ENCODE results near the gene FLRT3. TPM values are rescaled to one million over a fixed set of nuclear protein-coding genes. Genes with fewer than 3 reads are reported as not detected.

The FLRT3 gene
- total and polyA plus RNA-seq, 10 of the 15 experiments (the other 5 are each of a cell fraction or from before 2014, with no cell fraction given) = 0.06 to 1.9 (median 0.29) TPM

DNA sequence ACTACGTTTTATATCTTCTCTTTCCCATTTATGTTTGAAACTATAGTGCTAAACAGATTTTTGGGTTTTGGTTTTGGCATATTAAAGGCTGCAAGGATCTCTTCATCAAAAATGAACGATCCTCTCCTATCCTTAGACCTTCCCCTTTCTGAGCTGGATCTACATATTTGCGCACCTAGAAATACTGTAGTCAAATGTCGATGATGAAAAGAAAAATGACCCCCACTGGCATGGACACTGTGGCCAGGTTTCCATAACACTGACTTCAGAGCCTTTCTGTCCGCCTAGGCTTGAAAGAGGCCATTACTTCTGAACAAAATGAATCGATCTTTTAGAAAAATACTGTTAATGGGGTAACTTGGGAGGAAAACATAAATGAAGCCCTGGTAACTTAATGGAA is 5.8 kb downstream of the FLRT3 start:
- 31% methylated on average over 6 of the region's 6 CpGs for WGBS (ENCODE audit: insufficient coverage, insufficient replicate concordance, low lambda C conversion rate, missing lambda C conversion rate)
- H3K27me3 ChIP-seq (replicated peaks in 1 of 2; ENCODE audit: control insufficient read depth in 2 of 2, insufficient read depth in 2 of 2, low read length in 1 of 2) = no peaks in the 10 kb centered on the region
- BruUV-seq (replicated peaks) = no TSS peak
- ChIA-PET RAD21 (ENCODE audit: unreplicated experiment) (interaction anchor here (0.6 kb wide), 1 partner anchor 511 kb away, joined by 6 read pairs; no protein-coding TSS in a partner anchor), CTCF (no interaction called here), POLR2A (no interaction called here), SMC1A (ENCODE audit: uncharacterized antibody, unreplicated experiment) (no interaction called here)
- ATAC-seq = no peak
- TF ChIP-seq STAT1 (conservative IDR thresholded peaks at IDR 0.05) = no peak
- TF ChIP-seq CHD2 (IDR thresholded peaks at IDR 0.05; ENCODE audit: borderline replicate concordance, low read depth, low read length) = no peak
- TF ChIP-seq, protein P1, sequence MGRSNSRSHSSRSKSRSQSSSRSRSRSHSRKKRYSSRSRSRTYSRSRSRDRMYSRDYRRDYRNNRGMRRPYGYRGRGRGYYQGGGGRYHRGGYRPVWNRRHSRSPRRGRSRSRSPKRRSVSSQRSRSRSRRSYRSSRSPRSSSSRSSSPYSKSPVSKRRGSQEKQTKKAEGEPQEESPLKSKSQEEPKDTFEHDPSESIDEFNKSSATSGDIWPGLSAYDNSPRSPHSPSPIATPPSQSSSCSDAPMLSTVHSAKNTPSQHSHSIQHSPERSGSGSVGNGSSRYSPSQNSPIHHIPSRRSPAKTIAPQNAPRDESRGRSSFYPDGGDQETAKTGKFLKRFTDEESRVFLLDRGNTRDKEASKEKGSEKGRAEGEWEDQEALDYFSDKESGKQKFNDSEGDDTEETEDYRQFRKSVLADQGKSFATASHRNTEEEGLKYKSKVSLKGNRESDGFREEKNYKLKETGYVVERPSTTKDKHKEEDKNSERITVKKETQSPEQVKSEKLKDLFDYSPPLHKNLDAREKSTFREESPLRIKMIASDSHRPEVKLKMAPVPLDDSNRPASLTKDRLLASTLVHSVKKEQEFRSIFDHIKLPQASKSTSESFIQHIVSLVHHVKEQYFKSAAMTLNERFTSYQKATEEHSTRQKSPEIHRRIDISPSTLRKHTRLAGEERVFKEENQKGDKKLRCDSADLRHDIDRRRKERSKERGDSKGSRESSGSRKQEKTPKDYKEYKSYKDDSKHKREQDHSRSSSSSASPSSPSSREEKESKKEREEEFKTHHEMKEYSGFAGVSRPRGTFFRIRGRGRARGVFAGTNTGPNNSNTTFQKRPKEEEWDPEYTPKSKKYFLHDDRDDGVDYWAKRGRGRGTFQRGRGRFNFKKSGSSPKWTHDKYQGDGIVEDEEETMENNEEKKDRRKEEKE (IDR thresholded peaks at IDR 0.05) = no peak
- TF ChIP-seq NR2C2 (IDR thresholded peaks at IDR 0.05; ENCODE audit: borderline replicate concordance, control insufficient read depth, insufficient read length, low read depth) = no peak
- no peak for TF ChIP-seq GATAD2B (conservative IDR thresholded peaks at IDR 0.05; ENCODE audit: low read depth)
- TF ChIP-seq CREB1 (IDR thresholded peaks at IDR 0.05; ENCODE audit: low read depth) = no peak
- no peak for TF ChIP-seq STAT3 (IDR thresholded peaks at IDR 0.05; ENCODE audit: low read depth, low read length)
- no peak for TF ChIP-seq IRF5 (IDR thresholded peaks at IDR 0.05; ENCODE audit: borderline replicate concordance)
- TF ChIP-seq YBX1 (IDR thresholded peaks at IDR 0.05) = no peak
- TF ChIP-seq SMAD1 (IDR thresholded peaks at IDR 0.05; ENCODE audit: low read depth, partially characterized antibody) = no peak
- TF ChIP-seq EED (IDR thresholded peaks at IDR 0.05; ENCODE audit: low read depth) = no peak
- TF ChIP-seq, protein P2, sequence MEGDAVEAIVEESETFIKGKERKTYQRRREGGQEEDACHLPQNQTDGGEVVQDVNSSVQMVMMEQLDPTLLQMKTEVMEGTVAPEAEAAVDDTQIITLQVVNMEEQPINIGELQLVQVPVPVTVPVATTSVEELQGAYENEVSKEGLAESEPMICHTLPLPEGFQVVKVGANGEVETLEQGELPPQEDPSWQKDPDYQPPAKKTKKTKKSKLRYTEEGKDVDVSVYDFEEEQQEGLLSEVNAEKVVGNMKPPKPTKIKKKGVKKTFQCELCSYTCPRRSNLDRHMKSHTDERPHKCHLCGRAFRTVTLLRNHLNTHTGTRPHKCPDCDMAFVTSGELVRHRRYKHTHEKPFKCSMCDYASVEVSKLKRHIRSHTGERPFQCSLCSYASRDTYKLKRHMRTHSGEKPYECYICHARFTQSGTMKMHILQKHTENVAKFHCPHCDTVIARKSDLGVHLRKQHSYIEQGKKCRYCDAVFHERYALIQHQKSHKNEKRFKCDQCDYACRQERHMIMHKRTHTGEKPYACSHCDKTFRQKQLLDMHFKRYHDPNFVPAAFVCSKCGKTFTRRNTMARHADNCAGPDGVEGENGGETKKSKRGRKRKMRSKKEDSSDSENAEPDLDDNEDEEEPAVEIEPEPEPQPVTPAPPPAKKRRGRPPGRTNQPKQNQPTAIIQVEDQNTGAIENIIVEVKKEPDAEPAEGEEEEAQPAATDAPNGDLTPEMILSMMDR (IDR thresholded peaks at IDR 0.05 in 2 of 3, conservative IDR thresholded peaks at IDR 0.05 in 1 of 3; ENCODE audit: control insufficient read depth in 2 of 3, extremely low read depth in 1 of 3, insufficient read depth in 1 of 3, low read depth in 3 of 3, low read length in 3 of 3) = no peak
- TF ChIP-seq PML (IDR thresholded peaks at IDR 0.05; ENCODE audit: low read length) = no peak
- no peak for TF ChIP-seq EZH2 (IDR thresholded peaks at IDR 0.05; ENCODE audit: borderline replicate concordance, control insufficient read depth, low read depth, low read length)
- TF ChIP-seq POLR2AphosphoS5 (IDR thresholded peaks at IDR 0.05; ENCODE audit: low read length) = no peak
- no peak for TF ChIP-seq ZNF622 (IDR thresholded peaks at IDR 0.05)
- no peak overlapping the region for H3K4me2 ChIP-seq (ENCODE audit: control insufficient read depth, insufficient read depth)
- in situ Hi-C loops (cut with MboI) (loop anchor here (10.0 to 25.0 kb wide), 2 partner anchors 903 to 1331 kb away; no protein-coding TSS in a partner anchor), intact Hi-C loops (cut with micrococcal nuclease; ENCODE audit: unreplicated experiment) (loop anchor here (10.0 kb wide), 1 partner anchor 623 kb away; no protein-coding TSS in a partner anchor)
- H3K9me3 ChIP-seq (replicated peaks; ENCODE audit: control insufficient read depth, insufficient read depth, low read length) = no peaks in the 10 kb centered on the region
- FAIRE-seq = no peak
- H3K36me3 ChIP-seq (ENCODE audit: control insufficient read depth in 2 of 2, insufficient read depth in 2 of 2, low read length in 1 of 2) = no peaks in the 10 kb centered on the region
- no peak overlapping the region for H3K27ac ChIP-seq (ENCODE audit: control insufficient read depth, insufficient read depth)
- no peak overlapping the region for H3K4me3 ChIP-seq
- no peak overlapping the region for H2AFZ ChIP-seq (ENCODE audit: control insufficient read depth, low read depth, low read length)
- no peak for DNase-seq (ENCODE audit: low read depth, low spot score)
- no peaks in the 10 kb centered on the region for H3K79me2 ChIP-seq (ENCODE audit: control insufficient read depth, insufficient read depth, low read length)
- no peaks in the 10 kb centered on the region for H3K4me1 ChIP-seq (ENCODE audit: control insufficient read depth, insufficient read depth, low read length)
- H4K20me1 ChIP-seq (ENCODE audit: control insufficient read depth, insufficient read depth) = no peaks in the 10 kb centered on the region
- no peak overlapping the region for H3K9ac ChIP-seq (ENCODE audit: control insufficient read depth, insufficient read depth, low read length)

Data from GM12878 (cell line).